Measurements from ENCODE around the gene ZBED5. TPM values are rescaled to one million over a fixed set of nuclear protein-coding genes. Genes with fewer than 3 reads are reported as not detected.
A peak's percentile ranks its signal among the peaks of the same experiment; 100 is the strongest.
"Not testable (repeated sequence)": the region's sequence is repeated elsewhere in the genome, so short reads cannot be mapped to it uniquely, and the experiment has no call there.

ZBED5 gene
- total and polyA plus RNA-seq, 2 experiments from 2014 or later = 36.2 to 76.6 TPM

GRCh38 chr11:10845589-10845988 lies 12.3 kb downstream of the ZBED5 start:
- TF ChIP-seq CTCF (IDR thresholded peaks at IDR 0.05; ENCODE audit: low read depth, low read length) = no peak
- H3K4me3 ChIP-seq = no peak overlapping the region
- H3K4me1 ChIP-seq (ENCODE audit: low read depth) = peaks cover 4% of the 10 kb centered on the region
- H3K36me3 ChIP-seq = no peaks in the 10 kb centered on the region
- no peaks in the 10 kb centered on the region for H3K9me3 ChIP-seq (ENCODE audit: low read depth)
- H3K27me3 ChIP-seq = no peaks in the 10 kb centered on the region
- no peak for DNase-seq (ENCODE audit: low read depth in 1 of 2, low spot score in 1 of 2)
- no peak overlapping the region for H3K27ac ChIP-seq

- no peak for DNase-seq (ENCODE audit: low read depth in 1 of 2, low spot score in 1 of 2)
- no peaks in the 10 kb centered on the region for H3K36me3 ChIP-seq
- no peak overlapping the region for H3K27ac ChIP-seq
- H3K9me3 ChIP-seq (ENCODE audit: low read depth) = no peaks in the 10 kb centered on the region
- H3K4me3 ChIP-seq = no peak overlapping the region
- no peaks in the 10 kb centered on the region for H3K27me3 ChIP-seq
- peaks cover 4% of the 10 kb centered on the region for H3K4me1 ChIP-seq (ENCODE audit: low read depth)
- TF ChIP-seq CTCF (IDR thresholded peaks at IDR 0.05; ENCODE audit: low read depth, low read length) = no peak
Observed at GRCh38 chr11:10844796-10845195, 13.1 kb downstream of the ZBED5 start.

- no peaks in the 10 kb centered on the region for H3K9me3 ChIP-seq (ENCODE audit: low read depth)
- H3K36me3 ChIP-seq = no peaks in the 10 kb centered on the region
- no peaks in the 10 kb centered on the region for H3K27me3 ChIP-seq
- no peak for DNase-seq (ENCODE audit: low read depth in 1 of 2, low spot score in 1 of 2)
- no peak for TF ChIP-seq CTCF (IDR thresholded peaks at IDR 0.05; ENCODE audit: low read depth, low read length)
- peaks cover 4% of the 10 kb centered on the region for H3K4me1 ChIP-seq (ENCODE audit: low read depth)
- H3K27ac ChIP-seq = no peak overlapping the region
- H3K4me3 ChIP-seq = no peak overlapping the region
Observed at GRCh38 chr11:10844356-10844755, 13.5 kb downstream of the ZBED5 start.

- Histone ChIP-seq H3K27me3 (no peaks in the 10 kb centered on the region), H3K4me3 (no peak overlapping the region), H3K4me1 (ENCODE audit: low read depth) (no peaks in the 10 kb centered on the region), H3K27ac (no peak overlapping the region), H3K36me3 (no peaks in the 10 kb centered on the region), H3K9me3 (ENCODE audit: low read depth) (no peaks in the 10 kb centered on the region)
- TF ChIP-seq CTCF (IDR thresholded peaks at IDR 0.05; ENCODE audit: low read depth, low read length) = no peak
- DNase-seq (ENCODE audit: low read depth in 1 of 2, low spot score in 1 of 2) = peak in 1 of 2 donors; percentile 20
Observed at GRCh38 chr11:10838881-10839280, 19.0 kb downstream of the ZBED5 start.

- no peaks in the 10 kb centered on the region for H3K4me1 ChIP-seq (ENCODE audit: low read depth)
- H3K9me3 ChIP-seq (ENCODE audit: low read depth) = no peaks in the 10 kb centered on the region
- H3K4me3 ChIP-seq = no peak overlapping the region
- TF ChIP-seq CTCF (IDR thresholded peaks at IDR 0.05; ENCODE audit: low read depth, low read length) = no peak
- H3K36me3 ChIP-seq = no peaks in the 10 kb centered on the region
- no peak for DNase-seq (ENCODE audit: low read depth in 1 of 2, low spot score in 1 of 2)
- no peak overlapping the region for H3K27ac ChIP-seq
- no peaks in the 10 kb centered on the region for H3K27me3 ChIP-seq
Observed at GRCh38 chr11:10838083-10838482, 19.8 kb downstream of the ZBED5 start.

- H3K27ac ChIP-seq; H3K36me3 ChIP-seq; H3K4me3 ChIP-seq; H3K4me1 ChIP-seq (ENCODE audit: low read depth); DNase-seq (ENCODE audit: low read depth in 1 of 2, low spot score in 1 of 2); H3K27me3 ChIP-seq; H3K9me3 ChIP-seq (ENCODE audit: low read depth): not testable (repeated sequence)
Observed at GRCh38 chr11:10836884-10837283, 21.0 kb downstream of the ZBED5 start.

Data from cardiac muscle cell (in vitro differentiated cells and primary cell).